Ovary (tissue), 9 donors: Measurements from ENCODE around the gene GLIS2. TPM values are rescaled to one million over a fixed set of nuclear protein-coding genes. Genes with fewer than 3 reads are reported as not detected.

Experiments
- DNase-seq, 5 donors: peaks; one replicate each; pipeline ENCODE4 v3.0.0-alpha.2; 2019 to 2020
- H3K27ac ChIP-seq, 2 donors: fragments of 200-600 bp; one replicate each; pipeline versions ENCODE4 v1.5.1 to v1.8.0; 2019 to 2022
- H3K27me3 ChIP-seq: fragments of 200-600 bp; one replicate; pipeline ENCODE4 v1.8.0; 2022
- H3K36me3 ChIP-seq: fragments of 200-600 bp; sonication (generic); one replicate; pipeline ENCODE4 v1.5.1; 2019
- H3K4me1 ChIP-seq: one replicate; pipeline ENCODE4 v1.8.1; 2013; ENCODE audit warnings: mild to moderate bottlenecking, moderate library complexity; ENCODE audit not compliant: insufficient read depth
- H3K4me3 ChIP-seq: fragments of 200-600 bp; sonication (generic); one replicate; pipeline ENCODE4 v1.5.1; 2017
- H3K9me3 ChIP-seq, 2 donors: fragments of 200-600 bp in 1 of 2; sonication (generic) in 1 of 2; one replicate each; pipeline versions ENCODE4 v1.5.1 to v1.8.1; 2013 to 2019; ENCODE audit warnings: mild to moderate bottlenecking in 1 of 2, moderate library complexity in 1 of 2
- EP300 ChIP-seq: sonication (generic); formaldehyde crosslinking; IDR thresholded peaks from one replicate; pipeline ENCODE4 v1.6.1; 2017; ENCODE audit warnings: antibody characterized with exemption
- POLR2A ChIP-seq: fragments of 450-650 bp; IDR thresholded peaks from one replicate; pipeline ENCODE4 v1.6.1; 2017; ENCODE audit warnings: antibody characterized with exemption, mild to moderate bottlenecking, moderate library complexity
- WGBS, 3 donors: extraction: QIAGEN DNeasy Blood & Tissue Kit in 1 of 3; methylation state at CpG; one replicate each; pipeline versions ENCODE4 v1.1.5 to v1.1.7; 2013 to 2017; 5-methylcytosine and 5-hydroxymethylcytosine counted together
- intact Hi-C, 4 donors: fragments of 100-400 bp; cut with DNase I; formaldehyde crosslinking; loops; one replicate each; pipeline versions ENCODE4 v1.11.0 to v1.15.1; 2022 to 2023
- polyA plus RNA-seq, 2 donors: library from polyadenylated mRNA; stranded (reverse); fragments of 200-250 nt in 1 of 2; fragments of 350-450 nt in 1 of 2; fragmentation: Illumina TruSeq in 1 of 2; extraction: RNeasy Lipid Tissue Mini Kit (QIAGEN cat#74804) in 1 of 2; gene quantifications; one replicate each; pipeline ENCODE4 v1.2.3, GENCODE V29; 2013 to 2014
- total RNA-seq, 7 donors: library from RNA; depleted of rRNA in 2 of 7; stranded (reverse); fragments of >200 nt in 2 of 7; fragmentation: NEBNext Ultra II Directional in 3 of 7; extraction: Animal tissue kit (Norgen Biotek cat#: 25700) in 3 of 7; gene quantifications; one replicate each; pipeline versions ENCODE4 v1.1.0 to v1.2.4, GENCODE V29; 2016 to 2023
- TF ChIP-seq, protein P1 (sequence below), 3 donors: fragments of 450-650 bp in 2 of 3; fragments of 200-600 bp in 1 of 3; IDR thresholded peaks; one replicate each; pipeline versions ENCODE4 v1.5.1 to v1.8.0; 2016 to 2022; ENCODE audit warnings: antibody characterized with exemption in 3 of 3, mild to moderate bottlenecking in 1 of 3
- donor health status: DM: no; HTN: no; CAD: no; lungs with moderate emphysema.
- donor health status: DM: no; HTN: no; CAD: no.
- donor health status: Bipolar disorder and iron deficiency.
- donor health status: DM: yes; HTN: yes; CAD: no.
- donor health status: DM: no; HTN: no; CAD: no.
- donor health status: DM: yes; HTN: yes; CAD: no.

GLIS2 gene
- total and polyA plus RNA-seq, 9 donors, result 1.6 to 79.5 (median 38.4) TPM

DNA sequence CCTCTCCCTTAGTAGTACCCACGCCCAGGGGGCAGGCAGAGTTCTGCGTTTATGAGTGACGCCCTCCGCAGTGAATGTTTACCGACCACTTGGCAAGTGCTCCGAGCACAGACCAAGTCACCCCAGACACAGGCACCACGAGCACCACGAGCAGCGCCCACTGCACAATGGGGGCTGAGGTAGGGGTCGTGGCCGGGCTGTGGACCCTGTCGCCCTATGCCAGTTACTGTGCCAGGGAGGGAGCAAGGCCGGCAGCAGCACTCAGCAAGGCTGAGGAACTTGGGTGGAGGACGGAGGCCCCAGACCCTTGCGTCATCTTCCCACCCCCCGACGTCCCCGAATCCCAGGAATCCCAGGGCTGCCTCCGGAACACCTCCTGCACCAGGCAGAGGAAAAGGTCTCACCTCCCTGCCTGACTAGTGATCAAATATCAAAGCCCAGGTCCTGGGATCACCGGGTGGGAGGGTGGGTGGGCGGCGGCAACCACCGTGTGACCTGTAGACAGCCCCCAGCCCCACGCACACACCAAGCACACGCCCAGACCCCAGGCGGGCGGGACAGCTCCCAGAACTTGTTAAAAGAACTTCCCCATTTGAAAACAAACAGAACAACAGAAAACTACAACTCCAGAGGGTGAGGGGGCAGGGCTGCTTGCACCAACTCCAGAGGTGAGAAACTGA lies 61.2 kb downstream of the GLIS2 start:
- TF ChIP-seq EP300 (no peak), POLR2A (no peak)
- TF ChIP-seq, protein P1, sequence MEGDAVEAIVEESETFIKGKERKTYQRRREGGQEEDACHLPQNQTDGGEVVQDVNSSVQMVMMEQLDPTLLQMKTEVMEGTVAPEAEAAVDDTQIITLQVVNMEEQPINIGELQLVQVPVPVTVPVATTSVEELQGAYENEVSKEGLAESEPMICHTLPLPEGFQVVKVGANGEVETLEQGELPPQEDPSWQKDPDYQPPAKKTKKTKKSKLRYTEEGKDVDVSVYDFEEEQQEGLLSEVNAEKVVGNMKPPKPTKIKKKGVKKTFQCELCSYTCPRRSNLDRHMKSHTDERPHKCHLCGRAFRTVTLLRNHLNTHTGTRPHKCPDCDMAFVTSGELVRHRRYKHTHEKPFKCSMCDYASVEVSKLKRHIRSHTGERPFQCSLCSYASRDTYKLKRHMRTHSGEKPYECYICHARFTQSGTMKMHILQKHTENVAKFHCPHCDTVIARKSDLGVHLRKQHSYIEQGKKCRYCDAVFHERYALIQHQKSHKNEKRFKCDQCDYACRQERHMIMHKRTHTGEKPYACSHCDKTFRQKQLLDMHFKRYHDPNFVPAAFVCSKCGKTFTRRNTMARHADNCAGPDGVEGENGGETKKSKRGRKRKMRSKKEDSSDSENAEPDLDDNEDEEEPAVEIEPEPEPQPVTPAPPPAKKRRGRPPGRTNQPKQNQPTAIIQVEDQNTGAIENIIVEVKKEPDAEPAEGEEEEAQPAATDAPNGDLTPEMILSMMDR (IDR thresholded peaks at IDR 0.05), result no peak
- Histone ChIP-seq H3K27ac (peak overlapping the region; percentile 87 to 91), H3K4me1 (peaks cover 38% of the 10 kb centered on the region), H3K27me3 (no peaks in the 10 kb centered on the region), H3K9me3 (no peaks in the 10 kb centered on the region), H3K36me3 (no peaks in the 10 kb centered on the region), H3K4me3 (no peak overlapping the region)
- DNase-seq, result peak in 1 of 5 donors; percentile 64
- WGBS, 3 donors, result 45 to 58% (median 48%) methylated on average over 27 of the region's 27 CpGs
- intact Hi-C loops, result no loop called here

DNA sequence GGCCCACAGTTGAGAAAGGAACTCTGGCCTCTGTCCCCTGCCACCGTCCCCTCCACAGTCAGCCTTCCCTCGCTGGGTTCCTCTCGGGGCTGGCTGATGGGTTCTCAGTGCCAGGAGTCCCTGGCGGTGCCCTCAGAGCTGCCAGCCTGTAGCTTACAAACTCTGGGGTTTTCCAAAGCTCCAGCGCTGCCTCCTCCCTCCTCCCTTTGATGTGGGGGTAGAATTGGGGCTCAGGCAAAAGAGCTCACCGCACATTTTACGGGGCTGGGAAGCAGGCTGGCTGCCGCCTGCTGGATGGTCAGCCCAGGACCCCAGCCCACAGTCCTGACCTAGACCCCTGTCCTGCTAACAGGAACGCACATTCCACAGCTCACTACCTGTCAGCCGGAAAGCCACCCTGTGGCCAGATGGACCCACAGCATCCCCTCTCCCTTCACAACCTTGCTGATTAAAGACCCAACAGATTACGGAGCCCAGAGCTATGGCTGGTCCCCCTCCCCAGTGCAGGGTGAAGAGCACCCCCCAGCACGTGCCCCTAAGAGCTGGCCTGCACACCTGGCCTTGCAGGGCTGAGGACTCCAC lies 61.8 kb downstream of the GLIS2 start:
- Histone ChIP-seq H3K36me3 (no peaks in the 10 kb centered on the region), H3K4me1 (peaks cover 38% of the 10 kb centered on the region), H3K4me3 (no peak overlapping the region), H3K9me3 (no peaks in the 10 kb centered on the region), H3K27ac (peak overlapping the region; percentile 87 to 91), H3K27me3 (no peaks in the 10 kb centered on the region)
- DNase-seq, result no peak
- TF ChIP-seq POLR2A (no peak), EP300 (no peak)
- TF ChIP-seq, protein P1 (IDR thresholded peaks at IDR 0.05), result no peak
- intact Hi-C loops, result no loop called here
- WGBS, 3 donors, result 78 to 81% (median 79%) methylated on average over 11 to 12 of the region's 12 CpGs

DNA sequence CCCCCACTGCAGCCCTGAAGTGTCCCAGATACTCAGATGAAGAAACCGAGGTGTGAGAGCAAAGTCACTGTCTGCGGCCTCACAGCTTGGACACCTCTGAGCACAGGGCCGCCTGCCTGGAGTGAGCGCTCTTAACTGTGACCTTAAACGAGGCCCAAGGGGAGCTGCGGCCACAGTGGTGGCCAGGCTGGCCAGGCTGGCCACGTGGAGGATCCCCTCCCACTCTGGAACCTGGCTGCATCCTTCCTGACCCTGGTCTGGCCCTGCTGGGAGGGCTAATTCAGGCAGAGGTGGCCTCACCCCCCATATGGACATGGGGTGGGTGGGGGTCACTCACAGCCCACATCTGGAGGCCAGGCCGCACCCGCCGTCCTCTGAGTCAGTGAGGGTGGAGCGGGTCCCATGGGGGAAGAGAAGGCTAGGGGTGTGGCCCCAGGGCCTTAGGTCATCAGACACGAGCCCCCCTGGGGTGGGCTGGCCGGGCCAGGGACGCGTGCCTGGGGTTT lies 62.3 kb downstream of the GLIS2 start:
- H3K4me1 ChIP-seq, result peaks cover 36% of the 10 kb centered on the region
- 69 to 72% (median 71%) methylated on average over 13 to 15 of the region's 15 CpGs for WGBS, 3 donors
- no peaks in the 10 kb centered on the region for H3K36me3 ChIP-seq
- no peak for TF ChIP-seq POLR2A
- TF ChIP-seq, protein P1 (IDR thresholded peaks at IDR 0.05), result no peak
- no peak for TF ChIP-seq EP300
- DNase-seq, result no peak
- peak overlapping the region in 1 of 2 donors; percentile 91 for H3K27ac ChIP-seq
- H3K9me3 ChIP-seq, result no peaks in the 10 kb centered on the region
- no peak overlapping the region for H3K4me3 ChIP-seq
- H3K27me3 ChIP-seq, result no peaks in the 10 kb centered on the region
- intact Hi-C loops, result no loop called here

DNA sequence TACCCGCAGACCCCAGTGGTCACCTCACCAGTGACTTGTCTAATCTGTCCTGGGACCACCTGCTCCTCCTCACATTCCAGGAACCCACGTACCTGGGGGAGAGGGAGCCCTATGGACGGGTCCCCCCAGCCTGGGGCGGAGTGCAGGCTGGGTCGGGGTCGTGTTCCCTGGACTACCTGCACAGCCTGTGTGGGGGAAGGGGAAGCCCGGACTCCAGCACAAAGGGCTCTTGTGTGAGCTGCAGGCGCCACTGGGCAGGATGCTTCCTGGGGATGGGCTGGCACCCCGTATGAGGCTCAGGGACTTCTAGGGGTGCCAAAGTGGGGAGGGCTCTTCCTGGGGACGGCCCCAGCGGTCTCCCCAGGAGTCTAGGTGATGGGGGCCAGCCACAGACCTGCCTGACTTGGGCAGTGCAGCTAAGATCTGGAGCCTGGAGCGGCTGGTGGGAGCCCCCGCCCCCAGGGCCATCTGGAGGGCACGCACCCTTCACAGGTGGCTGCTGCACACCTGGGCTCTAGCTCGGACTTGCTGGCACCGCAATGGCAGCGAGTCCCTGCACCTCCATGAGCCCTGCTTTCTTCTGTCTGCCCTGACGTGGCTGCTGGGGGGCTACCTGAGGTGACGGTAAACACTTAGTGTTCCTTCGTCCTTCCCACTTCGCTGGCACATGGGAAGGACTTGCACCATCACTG lies 63.3 kb downstream of the GLIS2 start:
- DNase-seq, result no peak
- Histone ChIP-seq H3K27ac (no peak overlapping the region), H3K27me3 (no peaks in the 10 kb centered on the region), H3K4me1 (peaks cover 33% of the 10 kb centered on the region), H3K4me3 (no peak overlapping the region), H3K36me3 (no peaks in the 10 kb centered on the region), H3K9me3 (no peaks in the 10 kb centered on the region)
- intact Hi-C loops, result no loop called here
- WGBS, 3 donors, result 89 to 92% (median 92%) methylated on average over 15 to 21 of the region's 21 CpGs
- TF ChIP-seq EP300, result no peak
- TF ChIP-seq, protein P1 (IDR thresholded peaks at IDR 0.05), result no peak
- no peak for TF ChIP-seq POLR2A
